ENCODE results near the gene CIPC. TPM values are rescaled to one million over a fixed set of nuclear protein-coding genes. Genes with fewer than 3 reads are reported as not detected.

CIPC gene
- total and polyA plus RNA-seq, 9 of the 15 experiments (the other 6 are each of a cell fraction or from before 2014, with no cell fraction given) = 5.0 to 16.9 (median 10.7) TPM

- TF ChIP-seq CBX3 (IDR thresholded peaks at IDR 0.05; ENCODE audit: borderline replicate concordance in 1 of 2, low read length in 2 of 2) (no peak), STAG1 (CRISPR knock-in tag; IDR thresholded peaks at IDR 0.05; ENCODE audit: borderline replicate concordance) (no peak), TEAD4 (IDR thresholded peaks at IDR 0.05; ENCODE audit: low read length) (no peak; the same call in 1 of the 2 replicates), TEAD4 (CRISPR knock-in tag; IDR thresholded peaks at IDR 0.05; ENCODE audit: borderline replicate concordance) (0 out of 2 replicates have a peak, but pooled peaks have one; percentile 69), SMARCA5 (IDR thresholded peaks at IDR 0.05) (peak; percentile 48; the same call in 1 of the 2 replicates), ZNF316 (IDR thresholded peaks at IDR 0.05) (peak; percentile 25; the same call in 1 of the 2 replicates), ZSCAN29 (IDR thresholded peaks at IDR 0.05) (no peak), PHF8 (IDR thresholded peaks at IDR 0.05; ENCODE audit: borderline replicate concordance, low read length) (peak; percentile 62; the same call in 1 of the 2 replicates), FOS (IDR thresholded peaks at IDR 0.05; ENCODE audit: extremely low read depth, insufficient read length) (no peak), SREBF1 (IDR thresholded peaks at IDR 0.05; ENCODE audit: borderline replicate concordance, low read depth, low read length) (no peak), ZNF232 (CRISPR knock-in tag; IDR thresholded peaks at IDR 0.05) (no peak), NCOA2 (IDR thresholded peaks at IDR 0.05; ENCODE audit: partially characterized antibody in 2 of 2) (no peak), NR1H2 (CRISPR knock-in tag; IDR thresholded peaks at IDR 0.05) (no peak), ZC3H11A (IDR thresholded peaks at IDR 0.05; ENCODE audit: low read depth, low read length) (no peak), GTF2F1 (IDR thresholded peaks at IDR 0.05; ENCODE audit: low read depth, low read length) (no peak), E2F4 (CRISPR knock-in tag; IDR thresholded peaks at IDR 0.05; ENCODE audit: low read depth) (no peak), ZNF274 (IDR thresholded peaks at IDR 0.05; ENCODE audit: borderline replicate concordance, low read depth, low read length) (no peak), FOXP1 (CRISPR knock-in tag; IDR thresholded peaks at IDR 0.05) (peak; percentile 85; the same call in 1 of the 2 replicates), NUFIP1 (IDR thresholded peaks at IDR 0.05; ENCODE audit: partially characterized antibody) (no peak)
- TF ChIP-seq, protein P1, sequence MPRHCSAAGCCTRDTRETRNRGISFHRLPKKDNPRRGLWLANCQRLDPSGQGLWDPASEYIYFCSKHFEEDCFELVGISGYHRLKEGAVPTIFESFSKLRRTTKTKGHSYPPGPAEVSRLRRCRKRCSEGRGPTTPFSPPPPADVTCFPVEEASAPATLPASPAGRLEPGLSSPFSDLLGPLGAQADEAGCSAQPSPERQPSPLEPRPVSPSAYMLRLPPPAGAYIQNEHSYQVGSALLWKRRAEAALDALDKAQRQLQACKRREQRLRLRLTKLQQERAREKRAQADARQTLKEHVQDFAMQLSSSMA (CRISPR knock-in tag; IDR thresholded peaks at IDR 0.05) = no peak
- TF ChIP-seq, protein P2, sequence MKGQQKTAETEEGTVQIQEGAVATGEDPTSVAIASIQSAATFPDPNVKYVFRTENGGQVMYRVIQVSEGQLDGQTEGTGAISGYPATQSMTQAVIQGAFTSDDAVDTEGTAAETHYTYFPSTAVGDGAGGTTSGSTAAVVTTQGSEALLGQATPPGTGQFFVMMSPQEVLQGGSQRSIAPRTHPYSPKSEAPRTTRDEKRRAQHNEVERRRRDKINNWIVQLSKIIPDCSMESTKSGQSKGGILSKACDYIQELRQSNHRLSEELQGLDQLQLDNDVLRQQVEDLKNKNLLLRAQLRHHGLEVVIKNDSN (CRISPR knock-in tag; IDR thresholded peaks at IDR 0.05) = peak; percentile 97
- TF ChIP-seq, protein P3, sequence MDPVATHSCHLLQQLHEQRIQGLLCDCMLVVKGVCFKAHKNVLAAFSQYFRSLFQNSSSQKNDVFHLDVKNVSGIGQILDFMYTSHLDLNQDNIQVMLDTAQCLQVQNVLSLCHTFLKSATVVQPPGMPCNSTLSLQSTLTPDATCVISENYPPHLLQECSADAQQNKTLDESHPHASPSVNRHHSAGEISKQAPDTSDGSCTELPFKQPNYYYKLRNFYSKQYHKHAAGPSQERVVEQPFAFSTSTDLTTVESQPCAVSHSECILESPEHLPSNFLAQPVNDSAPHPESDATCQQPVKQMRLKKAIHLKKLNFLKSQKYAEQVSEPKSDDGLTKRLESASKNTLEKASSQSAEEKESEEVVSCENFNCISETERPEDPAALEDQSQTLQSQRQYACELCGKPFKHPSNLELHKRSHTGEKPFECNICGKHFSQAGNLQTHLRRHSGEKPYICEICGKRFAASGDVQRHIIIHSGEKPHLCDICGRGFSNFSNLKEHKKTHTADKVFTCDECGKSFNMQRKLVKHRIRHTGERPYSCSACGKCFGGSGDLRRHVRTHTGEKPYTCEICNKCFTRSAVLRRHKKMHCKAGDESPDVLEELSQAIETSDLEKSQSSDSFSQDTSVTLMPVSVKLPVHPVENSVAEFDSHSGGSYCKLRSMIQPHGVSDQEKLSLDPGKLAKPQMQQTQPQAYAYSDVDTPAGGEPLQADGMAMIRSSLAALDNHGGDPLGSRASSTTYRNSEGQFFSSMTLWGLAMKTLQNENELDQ (CRISPR knock-in tag; IDR thresholded peaks at IDR 0.05; ENCODE audit: borderline replicate concordance) = no peak
- TF ChIP-seq, protein P4, sequence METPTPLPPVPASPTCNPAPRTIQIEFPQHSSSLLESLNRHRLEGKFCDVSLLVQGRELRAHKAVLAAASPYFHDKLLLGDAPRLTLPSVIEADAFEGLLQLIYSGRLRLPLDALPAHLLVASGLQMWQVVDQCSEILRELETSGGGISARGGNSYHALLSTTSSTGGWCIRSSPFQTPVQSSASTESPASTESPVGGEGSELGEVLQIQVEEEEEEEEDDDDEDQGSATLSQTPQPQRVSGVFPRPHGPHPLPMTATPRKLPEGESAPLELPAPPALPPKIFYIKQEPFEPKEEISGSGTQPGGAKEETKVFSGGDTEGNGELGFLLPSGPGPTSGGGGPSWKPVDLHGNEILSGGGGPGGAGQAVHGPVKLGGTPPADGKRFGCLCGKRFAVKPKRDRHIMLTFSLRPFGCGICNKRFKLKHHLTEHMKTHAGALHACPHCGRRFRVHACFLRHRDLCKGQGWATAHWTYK (CRISPR knock-in tag; IDR thresholded peaks at IDR 0.05) = no peak; the same call in 1 of the 2 replicates
Observed at GRCh38 chr14:77097700-77098528, at the start of gene CIPC (continued).
